Epithelial cell of umbilical artery (primary cell): ENCODE data around the gene NPY4R. TPM values are rescaled to one million over a fixed set of nuclear protein-coding genes. Genes with fewer than 3 reads are reported as not detected.

Source experiments
- total RNA-seq: library from RNA; depleted of rRNA; stranded (reverse); fragments of >200 nt; gene quantifications from 2 replicates; pipeline ENCODE4 v1.2.3, GENCODE V29; 2014

The NPY4R gene
- not detected in 2 replicates for total RNA-seq

GRCh38 chr10:46465765-46466164 lies at the start of gene NPY4R:
NPY4R (minus strand) TSS chr10:46465958; CDS start chr10:46462635, 3,323 bp downstream.

Other genes with a start within 250 kb of the NPY4R start
- gene ANTXRL, start 179.0 kb downstream of the NPY4R start, total RNA-seq = not detected in 2 replicates
- not detected in 2 replicates for gene ANXA8L1, start 90.2 kb downstream of the NPY4R start, total RNA-seq
- not detected in 2 replicates for gene GPRIN2, start 90.7 kb upstream of the NPY4R start, total RNA-seq
- not detected in 2 replicates for gene SYT15, start 113.2 kb upstream of the NPY4R start, total RNA-seq